GM21717 (cell line): Measurements from ENCODE around the gene BAAT.

ENCODE experiments used
- ATAC-seq: cut with Tn5 transposase; IDR thresholded peaks from one replicate; pipeline ENCODE4 v1.9.1; 2021; ENCODE audit warnings: mild to moderate bottlenecking, moderate library complexity; ENCODE audit not compliant: unreplicated experiment

The BAAT gene

GRCh38 chr9:101324245-101324804 lies 60.5 kb downstream of the BAAT start:
- ATAC-seq, result no peak

GRCh38 chr9:101323129-101323528 lies 61.7 kb downstream of the BAAT start:
- ATAC-seq, result no peak

GRCh38 chr9:101317735-101318134 lies 67.1 kb downstream of the BAAT start:
- ATAC-seq, result no peak

GRCh38 chr9:101315112-101315450 lies 69.7 kb downstream of the BAAT start:
- no peak for ATAC-seq

GRCh38 chr9:101312661-101313060 lies 72.1 kb downstream of the BAAT start:
- ATAC-seq, result no peak

GRCh38 chr9:101311758-101312420 lies 72.9 kb downstream of the BAAT start:
- ATAC-seq, result peak; percentile 78

- no peak for ATAC-seq
These were observed 73.6 kb downstream of the BAAT start for GRCh38 chr9:101311191-101311590.
